Thyroid gland (tissue), 4 donors: ENCODE data around the gene HAUS6. TPM values are rescaled to one million over a fixed set of nuclear protein-coding genes. Genes with fewer than 3 reads are reported as not detected.
"Not testable (repeated sequence)": the region's sequence is repeated elsewhere in the genome, so short reads cannot be mapped to it uniquely, and the experiment has no call there.

ENCODE experiments used
- DNase-seq, 2 donors: peaks; one replicate each; pipeline ENCODE4 v3.0.0-alpha.2; 2019
- H3K27ac ChIP-seq, 3 donors: fragments of 200-600 bp; sonication (generic); 1 replicate in 2 of 3; 2 replicates in 1 of 3; pipeline ENCODE4 v1.5.1; 2016 to 2019; ENCODE audit warnings: mild to moderate bottlenecking in 1 of 3, moderate library complexity in 1 of 3
- H3K27me3 ChIP-seq: fragments of 200-600 bp; sonication (generic); one replicate; pipeline ENCODE4 v1.5.1; 2019
- H3K36me3 ChIP-seq, 2 donors: fragments of 200-600 bp; sonication (generic); one replicate each; pipeline ENCODE4 v1.5.1; 2016 to 2019
- H3K4me1 ChIP-seq, 2 donors: fragments of 200-600 bp; sonication (generic); one replicate each; pipeline ENCODE4 v1.5.1; 2017 to 2019
- H3K4me3 ChIP-seq, 3 donors: fragments of 200-600 bp; sonication (generic); replicated peaks in 1 of 3; 1 replicate in 2 of 3; 2 replicates in 1 of 3; pipeline ENCODE4 v1.5.1; 2016; ENCODE audit warnings: mild to moderate bottlenecking in 1 of 3
- H3K9me3 ChIP-seq: fragments of 200-600 bp; sonication (generic); one replicate; pipeline ENCODE4 v1.5.1; 2017
- CTCF ChIP-seq, 6 experiments: fragments of 200-600 bp in 3 of 6; fragments of 450-650 bp in 3 of 6; sonication (generic) in 3 of 6; IDR thresholded peaks; one replicate each; pipeline ENCODE4 v1.5.1; 2016 to 2019; ENCODE audit warnings: antibody characterized with exemption in 6 of 6, mild to moderate bottlenecking in 2 of 6, inconsistent platforms in 1 of 6, moderate library complexity in 1 of 6
- POLR2A ChIP-seq, 2 donors: fragments of 450-650 bp; IDR thresholded peaks; one replicate each; pipeline ENCODE4 v1.6.1; 2017; ENCODE audit warnings: antibody characterized with exemption in 2 of 2, mild to moderate bottlenecking in 2 of 2, moderate library complexity in 1 of 2
- WGBS, 2 donors: methylation state at CpG; one replicate each; pipeline ENCODE4 v1.1.5; 2017; 5-methylcytosine and 5-hydroxymethylcytosine counted together
- intact Hi-C: fragments of 100-400 bp; cut with DNase I; formaldehyde crosslinking; loops from one replicate; pipeline ENCODE4 v1.15.1; 2023
- total RNA-seq, 4 donors: library from RNA; depleted of rRNA; stranded (reverse); fragments of >200 nt; gene quantifications; one replicate each; pipeline ENCODE4 v1.2.3, GENCODE V29; 2016

The HAUS6 gene
- total RNA-seq, 4 donors from 2014 or later = 5.9 to 8.5 (median 7.9) TPM

- H3K27me3 ChIP-seq = no peaks in the 10 kb centered on the region
- no peak overlapping the region for H3K4me3 ChIP-seq
- 91 to 93% methylated on average over 6 of the region's 6 CpGs for WGBS, 2 donors
- peaks cover 0 to 6% of the 10 kb centered on the region in 2 donors for H3K4me1 ChIP-seq
- no peaks in the 10 kb centered on the region for H3K9me3 ChIP-seq
- no peak for DNase-seq
- no peak for TF ChIP-seq POLR2A (IDR thresholded peaks at IDR 0.05)
- TF ChIP-seq CTCF (IDR thresholded peaks at IDR 0.05) = no peak
- intact Hi-C loops = loop anchor here (10.0 kb wide), 1 partner anchor 1222 kb away; no protein-coding TSS in a partner anchor
- no peaks in the 10 kb centered on the region for H3K36me3 ChIP-seq
- H3K27ac ChIP-seq = no peak overlapping the region
Observed at GRCh38 chr9:19026375-19026774, 76.3 kb downstream of the HAUS6 start.

- Histone ChIP-seq H3K4me1 (peaks cover 0 to 6% of the 10 kb centered on the region in 2 donors), H3K4me3 (no peak overlapping the region), H3K27ac (no peak overlapping the region), H3K27me3 (no peaks in the 10 kb centered on the region), H3K9me3 (no peaks in the 10 kb centered on the region), H3K36me3 (no peaks in the 10 kb centered on the region)
- intact Hi-C loops = loop anchor here (10.0 kb wide), 1 partner anchor 1218 kb away; no protein-coding TSS in a partner anchor
- WGBS, 2 donors = 34 to 35% methylated on average over 5 of the region's 5 CpGs
- peak; percentile 33 to 34 for DNase-seq
- TF ChIP-seq CTCF (IDR thresholded peaks at IDR 0.05) = no peak
- no peak for TF ChIP-seq POLR2A (IDR thresholded peaks at IDR 0.05)
Observed at GRCh38 chr9:19023078-19023477, 79.6 kb downstream of the HAUS6 start.

- Histone ChIP-seq H3K4me3 (no peak overlapping the region), H3K9me3 (no peaks in the 10 kb centered on the region), H3K36me3 (no peaks in the 10 kb centered on the region), H3K27ac (no peak overlapping the region), H3K4me1 (peaks cover 0 to 6% of the 10 kb centered on the region in 2 donors), H3K27me3 (no peaks in the 10 kb centered on the region)
- intact Hi-C loops = loop anchor here (10.0 kb wide), 1 partner anchor 1217 kb away; no protein-coding TSS in a partner anchor
- TF ChIP-seq CTCF (IDR thresholded peaks at IDR 0.05) = no peak
- TF ChIP-seq POLR2A (IDR thresholded peaks at IDR 0.05) = no peak
- DNase-seq = no peak
- 88 to 97% methylated on average over 2 of the region's 2 CpGs for WGBS, 2 donors
Observed at GRCh38 chr9:19022206-19022605, 80.5 kb downstream of the HAUS6 start.

- not testable (repeated sequence) for H3K27me3 ChIP-seq, DNase-seq, H3K9me3 ChIP-seq, H3K27ac ChIP-seq, H3K4me3 ChIP-seq, H3K4me1 ChIP-seq, H3K36me3 ChIP-seq
- WGBS, 2 donors = 100% methylated on average over 2 of the region's 2 CpGs
- intact Hi-C loops = loop anchor here (10.0 kb wide), 1 partner anchor 1217 kb away; no protein-coding TSS in a partner anchor
Observed at GRCh38 chr9:19021649-19022048, 81.1 kb downstream of the HAUS6 start.

GRCh38 chr9:19020886-19021455 is 81.7 kb downstream of the HAUS6 start:
- Histone ChIP-seq H3K4me3 (no peak overlapping the region), H3K36me3 (no peaks in the 10 kb centered on the region), H3K27ac (no peak overlapping the region), H3K4me1 (peaks cover 0 to 6% of the 10 kb centered on the region in 2 donors), H3K9me3 (no peaks in the 10 kb centered on the region), H3K27me3 (no peaks in the 10 kb centered on the region)
- intact Hi-C loops = loop anchor here (10.0 kb wide), 1 partner anchor 1216 kb away; no protein-coding TSS in a partner anchor
- TF ChIP-seq CTCF (IDR thresholded peaks at IDR 0.05) (no peak), POLR2A (IDR thresholded peaks at IDR 0.05) (no peak)
- WGBS, 2 donors = 88 to 91% methylated on average over 3 of the region's 3 CpGs
- no peak for DNase-seq
